Measurements from ENCODE around the gene ENOPH1. TPM values are rescaled to one million over a fixed set of nuclear protein-coding genes. Genes with fewer than 3 reads are reported as not detected.

ENOPH1 gene
- total and polyA plus RNA-seq, 9 of the 15 experiments (the other 6 are each of a cell fraction or from before 2014, with no cell fraction given), result 29.8 to 71.4 (median 48.9) TPM

DNA sequence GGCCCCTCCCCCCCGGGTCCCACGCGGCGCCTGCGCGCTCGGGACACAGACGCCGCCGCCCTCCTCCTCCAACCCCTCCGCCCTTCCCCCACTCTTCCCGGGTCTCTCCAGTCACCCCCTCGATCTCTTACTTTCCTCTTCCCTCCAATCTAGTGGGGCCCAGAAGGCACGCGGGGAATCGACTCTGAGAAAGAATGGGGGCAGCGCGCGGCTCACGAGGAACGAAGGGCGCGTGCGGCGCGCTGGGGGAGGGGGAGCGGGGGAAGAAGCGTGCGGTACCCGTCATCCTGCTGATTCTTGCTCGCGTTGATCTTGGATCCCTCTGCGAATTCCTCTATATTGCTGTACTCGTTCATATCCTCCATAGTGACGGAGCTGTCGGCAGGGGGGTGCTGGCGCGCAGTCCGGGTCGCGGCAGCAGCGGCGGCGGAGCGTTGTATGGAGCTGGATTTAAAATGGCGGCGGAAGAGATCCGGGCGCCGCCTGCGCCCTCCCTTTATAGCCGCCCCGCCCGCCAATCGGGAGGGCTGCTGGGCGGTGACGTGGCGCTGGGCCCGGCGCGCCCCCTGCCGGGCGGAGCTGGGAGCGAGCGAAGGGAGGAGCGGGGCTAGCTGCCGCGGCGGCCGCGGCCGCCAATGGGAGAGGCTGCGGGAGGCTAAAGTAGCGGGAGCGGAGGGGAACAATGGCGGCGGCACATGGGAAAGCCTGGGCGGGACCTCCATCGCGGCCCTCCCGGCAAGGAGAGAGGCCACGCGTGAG is 1.2 kb upstream of the ENOPH1 start (continued):
- TF ChIP-seq, protein P1, sequence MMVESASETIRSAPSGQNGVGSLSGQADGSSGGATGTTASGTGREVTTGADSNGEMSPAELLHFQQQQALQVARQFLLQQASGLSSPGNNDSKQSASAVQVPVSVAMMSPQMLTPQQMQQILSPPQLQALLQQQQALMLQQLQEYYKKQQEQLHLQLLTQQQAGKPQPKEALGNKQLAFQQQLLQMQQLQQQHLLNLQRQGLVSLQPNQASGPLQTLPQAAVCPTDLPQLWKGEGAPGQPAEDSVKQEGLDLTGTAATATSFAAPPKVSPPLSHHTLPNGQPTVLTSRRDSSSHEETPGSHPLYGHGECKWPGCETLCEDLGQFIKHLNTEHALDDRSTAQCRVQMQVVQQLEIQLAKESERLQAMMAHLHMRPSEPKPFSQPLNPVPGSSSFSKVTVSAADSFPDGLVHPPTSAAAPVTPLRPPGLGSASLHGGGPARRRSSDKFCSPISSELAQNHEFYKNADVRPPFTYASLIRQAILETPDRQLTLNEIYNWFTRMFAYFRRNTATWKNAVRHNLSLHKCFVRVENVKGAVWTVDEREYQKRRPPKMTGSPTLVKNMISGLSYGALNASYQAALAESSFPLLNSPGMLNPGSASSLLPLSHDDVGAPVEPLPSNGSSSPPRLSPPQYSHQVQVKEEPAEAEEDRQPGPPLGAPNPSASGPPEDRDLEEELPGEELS (CRISPR knock-in tag; IDR thresholded peaks at IDR 0.05; ENCODE audit: borderline replicate concordance), result no peak
- TF ChIP-seq SRF (CRISPR knock-in tag; IDR thresholded peaks at IDR 0.05) (peak in 1 of 2 experiments; percentile 65; a peak in 2 of 4 replicates), ZSCAN32 (CRISPR knock-in tag; IDR thresholded peaks at IDR 0.05) (no peak), PHTF2 (CRISPR knock-in tag; IDR thresholded peaks at IDR 0.05) (no peak), ZNF140 (CRISPR knock-in tag; IDR thresholded peaks at IDR 0.05) (no peak), LEF1 (IDR thresholded peaks at IDR 0.05) (peak; percentile 55; the same call in 1 of the 2 replicates), MCM7 (IDR thresholded peaks at IDR 0.05) (no peak), RFX1 (IDR thresholded peaks at IDR 0.05) (no peak), HDGF (IDR thresholded peaks at IDR 0.05) (no peak), BCOR (IDR thresholded peaks at IDR 0.05) (0 out of 2 replicates have a peak, but pooled peaks have one; percentile 24), CBFB (CRISPR knock-in tag; IDR thresholded peaks at IDR 0.05) (no peak), NR3C1 (CRISPR knock-in tag; IDR thresholded peaks at IDR 0.05) (no peak), GATAD2B (IDR thresholded peaks at IDR 0.05; ENCODE audit: borderline replicate concordance) (peak; percentile 76; the same call in 1 of the 2 replicates), MAFG (tag; conservative IDR thresholded peaks at IDR 0.05) (no peak), GATAD2A (IDR thresholded peaks at IDR 0.05) (no peak), ZKSCAN8 (CRISPR knock-in tag; IDR thresholded peaks at IDR 0.05) (no peak), CBX3 (IDR thresholded peaks at IDR 0.05; ENCODE audit: borderline replicate concordance in 1 of 2, low read length in 2 of 2) (no peak), TRIM28 (IDR thresholded peaks at IDR 0.05) (no peak), HOXB6 (CRISPR knock-in tag; IDR thresholded peaks at IDR 0.05; ENCODE audit: borderline replicate concordance) (no peak), HNRNPUL1 (IDR thresholded peaks at IDR 0.05; ENCODE audit: low read length) (0 out of 2 replicates have a peak, but pooled peaks have one; percentile 41)
- TF ChIP-seq, protein P2, sequence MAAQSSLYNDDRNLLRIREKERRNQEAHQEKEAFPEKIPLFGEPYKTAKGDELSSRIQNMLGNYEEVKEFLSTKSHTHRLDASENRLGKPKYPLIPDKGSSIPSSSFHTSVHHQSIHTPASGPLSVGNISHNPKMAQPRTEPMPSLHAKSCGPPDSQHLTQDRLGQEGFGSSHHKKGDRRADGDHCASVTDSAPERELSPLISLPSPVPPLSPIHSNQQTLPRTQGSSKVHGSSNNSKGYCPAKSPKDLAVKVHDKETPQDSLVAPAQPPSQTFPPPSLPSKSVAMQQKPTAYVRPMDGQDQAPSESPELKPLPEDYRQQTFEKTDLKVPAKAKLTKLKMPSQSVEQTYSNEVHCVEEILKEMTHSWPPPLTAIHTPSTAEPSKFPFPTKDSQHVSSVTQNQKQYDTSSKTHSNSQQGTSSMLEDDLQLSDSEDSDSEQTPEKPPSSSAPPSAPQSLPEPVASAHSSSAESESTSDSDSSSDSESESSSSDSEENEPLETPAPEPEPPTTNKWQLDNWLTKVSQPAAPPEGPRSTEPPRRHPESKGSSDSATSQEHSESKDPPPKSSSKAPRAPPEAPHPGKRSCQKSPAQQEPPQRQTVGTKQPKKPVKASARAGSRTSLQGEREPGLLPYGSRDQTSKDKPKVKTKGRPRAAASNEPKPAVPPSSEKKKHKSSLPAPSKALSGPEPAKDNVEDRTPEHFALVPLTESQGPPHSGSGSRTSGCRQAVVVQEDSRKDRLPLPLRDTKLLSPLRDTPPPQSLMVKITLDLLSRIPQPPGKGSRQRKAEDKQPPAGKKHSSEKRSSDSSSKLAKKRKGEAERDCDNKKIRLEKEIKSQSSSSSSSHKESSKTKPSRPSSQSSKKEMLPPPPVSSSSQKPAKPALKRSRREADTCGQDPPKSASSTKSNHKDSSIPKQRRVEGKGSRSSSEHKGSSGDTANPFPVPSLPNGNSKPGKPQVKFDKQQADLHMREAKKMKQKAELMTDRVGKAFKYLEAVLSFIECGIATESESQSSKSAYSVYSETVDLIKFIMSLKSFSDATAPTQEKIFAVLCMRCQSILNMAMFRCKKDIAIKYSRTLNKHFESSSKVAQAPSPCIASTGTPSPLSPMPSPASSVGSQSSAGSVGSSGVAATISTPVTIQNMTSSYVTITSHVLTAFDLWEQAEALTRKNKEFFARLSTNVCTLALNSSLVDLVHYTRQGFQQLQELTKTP (IDR thresholded peaks at IDR 0.05; ENCODE audit: low read depth in 1 of 2, partially characterized antibody in 2 of 2), result no peak
- TF ChIP-seq, protein P3, sequence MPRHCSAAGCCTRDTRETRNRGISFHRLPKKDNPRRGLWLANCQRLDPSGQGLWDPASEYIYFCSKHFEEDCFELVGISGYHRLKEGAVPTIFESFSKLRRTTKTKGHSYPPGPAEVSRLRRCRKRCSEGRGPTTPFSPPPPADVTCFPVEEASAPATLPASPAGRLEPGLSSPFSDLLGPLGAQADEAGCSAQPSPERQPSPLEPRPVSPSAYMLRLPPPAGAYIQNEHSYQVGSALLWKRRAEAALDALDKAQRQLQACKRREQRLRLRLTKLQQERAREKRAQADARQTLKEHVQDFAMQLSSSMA (CRISPR knock-in tag; IDR thresholded peaks at IDR 0.05), result 0 out of 2 replicates have a peak, but pooled peaks have one; percentile 59
- TF ChIP-seq, protein P4, sequence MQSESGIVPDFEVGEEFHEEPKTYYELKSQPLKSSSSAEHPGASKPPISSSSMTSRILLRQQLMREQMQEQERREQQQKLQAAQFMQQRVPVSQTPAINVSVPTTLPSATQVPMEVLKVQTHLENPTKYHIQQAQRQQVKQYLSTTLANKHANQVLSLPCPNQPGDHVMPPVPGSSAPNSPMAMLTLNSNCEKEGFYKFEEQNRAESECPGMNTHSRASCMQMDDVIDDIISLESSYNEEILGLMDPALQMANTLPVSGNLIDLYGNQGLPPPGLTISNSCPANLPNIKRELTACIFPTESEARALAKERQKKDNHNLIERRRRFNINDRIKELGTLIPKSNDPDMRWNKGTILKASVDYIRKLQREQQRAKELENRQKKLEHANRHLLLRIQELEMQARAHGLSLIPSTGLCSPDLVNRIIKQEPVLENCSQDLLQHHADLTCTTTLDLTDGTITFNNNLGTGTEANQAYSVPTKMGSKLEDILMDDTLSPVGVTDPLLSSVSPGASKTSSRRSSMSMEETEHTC (IDR thresholded peaks at IDR 0.05), result no peak
